Stimulated activated naive CD4-positive, alpha-beta T cell treated with Interleukin-2 at 50 U/mL for 16 hours (primary cell): ENCODE results near the gene KRTAP10-8.
"Not testable (repeated sequence)": the region's sequence is repeated elsewhere in the genome, so short reads cannot be mapped to it uniquely, and the experiment has no call there.

Experiments used
- DNase-seq: peaks from one replicate; lab custom pipeline; 2025; lab: John Stamatoyannopoulos, UW

Gene KRTAP10-8

DNA sequence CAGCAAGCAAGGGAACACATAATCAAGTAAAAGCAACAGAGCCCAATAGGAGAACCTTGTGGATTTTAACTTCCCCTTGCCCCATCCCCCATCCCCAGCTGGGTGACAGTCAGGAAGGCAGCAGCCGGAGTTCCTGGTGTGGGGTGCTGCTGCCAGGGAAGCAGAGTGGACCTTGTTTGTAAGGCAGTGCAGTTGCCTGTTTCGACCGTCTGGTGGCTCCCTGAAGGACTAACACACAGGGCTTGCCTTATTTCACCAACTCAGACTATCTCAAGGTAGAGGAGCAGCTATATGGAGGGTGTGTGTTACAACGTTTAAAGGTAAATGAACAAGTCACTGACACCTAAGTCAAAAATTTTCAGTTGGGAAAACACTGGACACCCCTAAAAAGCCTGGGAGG lies 6.6 kb downstream of the KRTAP10-8 start:
- DNase-seq, result no peak

DNA sequence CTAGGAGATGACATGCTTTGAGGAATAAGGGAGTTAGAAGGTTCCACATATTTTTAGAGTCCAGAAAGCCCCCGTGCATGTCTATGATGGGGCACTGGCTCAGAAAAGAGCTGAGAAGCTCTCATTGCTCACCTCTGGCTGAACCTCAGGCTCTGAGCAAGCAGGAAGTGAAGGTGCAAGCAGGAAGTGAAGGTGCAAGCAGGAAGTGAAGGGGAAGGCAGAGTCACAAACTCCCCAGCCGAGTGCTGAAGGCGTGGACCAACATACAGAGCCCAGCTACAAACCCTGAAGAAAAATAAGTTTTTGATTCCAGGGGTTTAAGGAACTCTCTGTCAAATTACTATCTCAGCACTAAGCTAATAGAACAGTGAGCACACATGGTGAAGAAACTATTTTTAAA lies 7.0 kb downstream of the KRTAP10-8 start:
- DNase-seq, result peak; percentile 55

DNA sequence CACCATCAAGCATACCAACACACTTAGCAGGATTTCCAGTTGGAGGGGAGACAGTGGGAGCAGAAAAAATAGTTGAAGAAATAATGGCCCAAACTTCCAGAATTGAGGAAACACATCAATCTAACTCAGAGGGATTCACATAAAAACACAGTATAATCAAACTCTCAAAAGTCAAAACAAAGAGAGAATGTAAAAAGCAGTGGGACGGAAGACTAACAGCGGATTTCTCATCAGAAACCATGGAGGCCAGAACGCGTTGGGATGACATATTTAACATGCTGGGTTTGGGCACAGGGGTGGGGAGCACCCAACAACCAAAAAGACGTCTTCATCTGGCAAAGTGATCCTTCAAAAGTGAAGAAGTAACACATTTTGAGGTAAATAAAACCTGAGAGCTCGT lies 8.0 kb downstream of the KRTAP10-8 start:
- DNase-seq, result no peak

DNA sequence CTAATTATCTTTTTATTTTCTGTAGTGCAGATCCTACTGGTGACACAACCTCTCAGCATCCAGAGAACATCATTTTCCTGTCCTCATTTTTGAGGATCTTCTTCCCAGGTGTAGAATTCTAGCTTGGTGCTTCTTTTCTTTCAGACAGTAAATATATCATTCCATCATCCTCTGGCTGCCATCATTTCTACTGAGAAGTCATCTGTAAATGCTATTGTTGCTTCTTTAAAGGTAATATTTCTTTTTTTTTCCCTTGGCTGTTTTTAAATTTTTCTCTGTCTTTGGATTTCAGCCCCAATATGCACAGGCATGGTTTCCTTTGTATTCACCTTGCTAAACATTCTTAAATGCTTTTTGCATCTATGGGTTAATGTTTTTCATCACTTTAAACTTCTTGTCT lies 11.7 kb downstream of the KRTAP10-8 start:
- DNase-seq, result no peak

DNA sequence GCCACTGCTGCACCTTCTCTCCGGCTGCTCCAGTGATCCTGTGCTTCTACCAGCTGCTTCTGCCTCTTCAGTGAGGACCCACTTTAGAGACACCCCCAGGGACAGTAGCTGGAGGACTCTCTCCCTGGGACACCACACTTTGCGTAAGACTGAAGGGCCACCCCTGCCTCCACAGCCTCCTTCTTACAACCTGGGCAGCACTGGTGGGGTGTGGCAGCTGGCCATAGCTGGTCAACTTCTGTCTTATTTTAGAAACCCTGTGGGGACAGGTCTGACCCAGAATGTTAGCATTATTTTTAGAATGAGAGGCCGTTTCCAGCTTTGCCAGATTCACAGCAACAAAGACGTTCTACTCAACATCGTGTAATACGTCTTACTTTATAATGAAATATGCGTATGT lies 13.9 kb downstream of the KRTAP10-8 start:
- no peak for DNase-seq

DNA sequence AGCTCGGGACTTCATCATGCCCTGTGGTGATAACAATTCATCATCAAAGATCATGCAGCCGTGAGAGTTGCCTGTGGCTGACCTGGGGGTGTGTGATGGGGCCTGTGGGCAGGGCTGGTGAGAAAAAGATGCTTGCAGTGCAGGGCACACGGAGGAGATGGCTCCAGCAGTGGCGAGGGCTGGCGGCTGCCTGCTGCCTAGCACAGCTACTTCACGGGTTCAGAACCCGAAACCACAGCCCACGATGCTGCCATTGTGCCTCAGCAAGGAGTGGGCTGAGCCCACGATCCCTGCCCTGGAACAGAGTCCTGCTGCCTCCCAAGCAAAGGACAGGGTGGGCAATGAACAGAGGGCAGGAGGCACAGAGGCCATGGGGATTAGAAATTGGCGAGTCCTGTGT lies 14.4 kb downstream of the KRTAP10-8 start:
- DNase-seq, result no peak

DNA sequence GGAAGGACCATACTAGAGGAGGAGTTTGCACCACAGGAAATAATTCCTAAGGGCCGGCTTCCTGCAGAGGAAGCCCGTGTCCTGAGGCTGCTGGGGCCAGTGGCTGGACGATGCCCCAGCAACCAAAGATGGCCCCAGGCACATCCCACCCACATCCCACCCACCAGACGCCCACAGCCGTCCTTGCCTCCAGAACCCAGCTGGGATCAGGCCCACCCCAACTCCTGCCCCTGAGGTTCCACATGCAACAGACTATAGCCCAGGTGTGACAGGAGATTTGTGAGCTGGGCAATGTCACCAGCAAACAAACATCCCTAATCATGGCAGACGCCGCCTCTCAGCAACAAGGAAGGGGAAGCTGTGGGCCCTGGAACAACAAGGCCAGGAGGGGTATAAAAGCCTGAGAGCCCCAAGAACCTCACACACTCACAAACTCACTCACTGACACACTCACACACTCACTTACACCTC lies 14.8 kb downstream of the KRTAP10-8 start, which contains the start of gene KRTAP10-9:
Gene KRTAP10-9 (plus strand): TSS at position 421 of the 471 bp plus-strand sequence. CDS start 79 bp downstream, outside the sequence.
- no peak for DNase-seq

DNA sequence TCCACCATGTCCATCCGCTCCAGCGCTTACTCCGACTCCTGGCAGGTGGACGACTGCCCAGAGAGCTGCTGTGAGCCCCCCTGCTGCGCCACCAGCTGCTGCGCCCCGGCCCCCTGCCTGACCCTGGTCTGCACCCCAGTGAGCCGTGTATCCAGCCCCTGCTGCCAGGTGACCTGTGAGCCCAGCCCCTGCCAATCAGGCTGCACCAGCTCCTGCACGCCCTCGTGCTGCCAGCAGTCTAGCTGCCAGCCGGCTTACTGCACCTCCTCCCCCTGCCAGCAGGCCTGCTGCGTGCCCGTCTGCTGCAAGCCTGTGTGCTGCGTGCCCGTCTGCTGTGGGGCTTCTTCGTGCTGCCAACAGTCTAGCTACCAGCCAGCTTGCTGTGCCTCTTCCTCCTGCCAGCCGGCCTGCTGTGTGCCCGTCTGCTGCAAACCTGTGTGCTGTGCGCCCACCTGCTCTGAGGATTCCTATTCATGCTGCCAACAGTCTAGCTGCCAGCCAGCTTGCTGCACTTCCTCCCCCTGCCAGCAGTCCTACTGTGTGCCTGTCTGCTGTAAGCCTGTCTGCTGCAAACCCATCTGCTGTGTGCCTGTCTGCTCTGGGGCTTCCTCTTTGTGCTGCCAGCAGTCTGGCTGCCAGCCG lies 15.4 kb downstream of the KRTAP10-8 start:
- DNase-seq, result not testable (repeated sequence)

DNA sequence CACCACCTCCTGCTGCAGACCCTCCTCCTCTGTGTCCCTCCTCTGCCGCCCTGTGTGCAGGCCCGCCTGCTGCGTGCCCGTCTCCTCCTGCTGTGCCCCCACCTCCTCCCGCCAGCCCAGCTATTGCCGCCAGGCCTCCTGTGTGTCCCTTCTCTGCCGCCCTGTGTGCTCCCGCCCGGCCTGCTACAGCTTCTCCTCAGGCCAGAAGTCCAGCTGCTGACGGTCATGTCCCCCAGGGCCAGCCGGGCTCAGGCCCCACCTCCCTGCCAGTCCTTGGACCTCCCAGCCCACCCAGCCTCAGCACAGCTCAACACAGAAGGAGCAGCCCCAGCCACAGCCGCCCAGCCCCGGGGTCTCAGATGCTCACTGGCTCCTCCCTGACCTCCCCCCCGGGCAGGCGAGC lies 16.0 kb downstream of the KRTAP10-8 start:
- not testable (repeated sequence) for DNase-seq

DNA sequence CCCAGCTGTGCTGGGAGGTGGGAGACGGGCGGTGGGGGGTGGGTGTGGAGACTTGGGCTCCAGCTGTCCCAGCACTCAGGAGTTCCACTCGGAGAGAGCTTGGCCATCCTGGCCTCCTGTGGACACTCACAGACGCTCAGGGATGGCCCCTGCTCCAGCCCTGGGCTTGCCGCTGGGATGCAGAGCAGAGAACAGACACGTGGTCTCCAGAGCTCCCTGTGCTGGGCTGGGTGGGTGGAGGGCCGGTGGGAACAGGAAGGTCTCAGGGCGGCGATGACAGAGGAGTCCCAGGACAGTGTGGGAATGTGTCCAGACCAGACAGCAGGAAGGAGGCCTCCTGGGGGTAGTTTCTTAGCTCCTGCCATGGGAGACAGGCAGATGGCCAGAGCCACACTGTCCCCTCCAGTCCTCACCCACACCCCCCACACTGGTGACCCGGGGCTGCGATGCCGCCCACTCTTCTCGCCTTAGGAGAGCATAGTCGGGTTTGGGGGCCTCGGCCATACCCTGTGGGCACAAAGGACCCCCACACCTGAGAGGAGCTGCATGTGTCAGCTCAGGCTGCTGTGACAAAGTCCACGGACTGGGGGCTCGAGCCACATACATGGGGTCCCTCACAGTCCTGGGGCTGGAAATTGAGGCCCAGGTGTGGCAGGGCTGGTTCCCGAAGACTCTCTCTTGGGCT lies 17.0 kb downstream of the KRTAP10-8 start:
- no peak for DNase-seq

DNA sequence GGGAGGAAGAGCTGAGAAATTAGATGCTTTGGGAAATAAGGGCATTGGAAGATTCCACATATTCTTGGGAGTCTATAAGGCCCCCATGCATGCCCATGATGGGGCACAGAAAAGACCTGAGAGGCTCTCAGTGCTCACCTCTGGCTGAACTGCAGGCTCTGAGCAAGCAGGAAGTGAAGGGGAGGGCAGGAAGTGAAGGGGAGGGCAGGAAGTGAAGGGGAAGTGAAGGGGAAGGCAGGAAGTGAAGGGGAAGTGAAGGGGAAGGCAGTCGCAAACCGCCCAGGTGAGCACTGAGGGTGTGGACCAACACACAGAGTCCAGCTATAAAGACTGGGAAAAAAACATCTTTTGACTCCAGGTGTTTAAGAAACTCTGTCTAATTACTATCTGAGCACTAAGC lies 18.6 kb downstream of the KRTAP10-8 start:
- no peak for DNase-seq

DNA sequence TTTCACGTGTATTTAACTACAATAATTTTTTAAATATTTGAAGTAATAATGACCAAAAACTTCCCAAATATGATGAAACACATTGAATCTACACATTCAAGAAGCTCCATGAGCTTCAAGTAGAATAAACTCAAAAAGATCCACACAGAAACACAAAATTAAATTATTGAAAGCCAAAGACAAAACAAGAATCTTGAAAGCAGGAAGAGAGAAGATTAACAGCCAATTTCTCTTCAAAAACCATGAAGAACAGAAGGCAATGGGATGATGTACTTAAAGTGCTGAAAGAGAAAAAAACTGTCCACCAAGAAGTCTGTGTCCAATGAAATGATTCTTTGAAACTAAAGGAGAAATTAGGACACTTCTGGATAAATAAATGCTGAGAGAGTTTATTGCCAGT lies 20.2 kb downstream of the KRTAP10-8 start:
- DNase-seq, result no peak

DNA sequence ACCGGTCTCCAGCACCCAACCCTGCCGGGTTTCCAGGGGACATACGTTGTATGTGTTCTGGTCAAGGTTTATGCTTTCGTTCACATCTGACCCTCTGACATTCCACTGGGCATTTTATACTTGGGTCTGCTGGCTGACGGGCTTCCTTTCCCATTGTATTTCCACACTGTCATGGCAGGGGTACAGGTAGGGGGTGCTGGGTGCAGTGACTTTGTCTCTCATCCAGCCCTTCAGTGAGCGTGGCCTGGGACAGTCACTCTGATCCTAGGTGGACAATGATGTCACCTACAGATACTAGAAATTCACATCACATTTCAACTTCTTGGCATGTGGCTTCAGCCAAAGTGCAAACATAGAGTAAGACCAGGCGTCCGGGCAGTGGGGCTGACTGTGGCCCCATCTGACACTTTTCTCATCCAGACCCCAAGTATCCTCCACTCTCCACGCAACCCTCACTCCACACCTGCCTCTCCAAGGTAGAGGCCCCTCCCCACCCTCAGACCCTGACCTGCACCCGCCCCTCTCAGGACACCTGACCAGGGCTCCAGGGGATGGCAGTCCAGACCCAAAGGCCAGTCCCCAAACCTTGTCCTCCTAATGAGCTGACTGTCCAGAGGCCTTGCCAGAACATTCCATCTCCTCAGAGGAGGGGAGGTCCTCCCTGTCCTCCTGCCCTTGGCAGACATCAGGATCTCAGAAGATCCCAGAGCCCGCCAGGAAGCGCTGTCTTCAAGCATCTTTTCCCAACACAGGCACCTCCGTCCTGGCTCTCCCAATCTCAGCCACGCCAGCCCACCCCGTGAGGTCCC lies 24.5 kb downstream of the KRTAP10-8 start:
- DNase-seq, result no peak

DNA sequence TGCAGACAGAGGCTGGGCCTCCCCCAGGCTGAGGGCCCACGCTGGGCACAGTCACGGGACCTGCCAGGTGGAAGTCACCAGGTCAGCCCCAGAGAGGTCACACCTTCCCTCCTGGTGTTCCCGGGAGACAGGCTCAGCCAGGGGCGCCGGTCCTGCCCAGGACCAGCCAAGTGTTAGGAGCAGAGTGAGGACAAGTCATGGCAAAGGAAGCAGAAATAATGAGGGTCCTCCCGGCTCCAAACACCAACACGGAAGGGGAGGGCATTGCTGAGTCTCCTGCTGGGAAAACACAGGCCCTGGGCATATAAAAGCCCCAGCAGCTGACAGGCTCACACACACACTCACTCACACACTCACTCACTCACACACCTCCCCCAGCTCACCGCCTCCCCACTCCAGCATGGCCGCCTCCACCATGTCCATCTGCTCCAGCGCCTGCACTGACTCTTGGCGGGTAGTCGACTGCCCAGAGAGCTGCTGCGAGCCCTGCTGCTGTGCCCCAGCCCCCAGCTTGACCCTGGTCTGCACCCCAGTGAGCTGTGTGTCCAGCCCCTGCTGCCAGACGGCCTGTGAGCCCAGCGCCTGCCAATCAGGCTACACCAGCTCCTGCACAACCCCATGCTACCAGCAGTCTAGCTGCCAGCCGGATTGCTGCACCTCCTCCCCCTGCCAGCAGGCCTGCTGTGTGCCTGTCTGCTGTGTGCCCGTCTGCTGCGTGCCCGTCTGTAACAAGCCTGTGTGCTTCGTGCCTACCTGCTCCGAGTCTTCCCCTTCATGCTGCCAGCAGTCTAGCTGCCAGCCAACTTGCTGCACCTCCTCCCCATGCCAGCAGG lies 25.4 kb downstream of the KRTAP10-8 start, which contains the start of gene KRTAP10-10:
Gene KRTAP10-10 (plus strand): TSS at position 339 of the 833 bp plus-strand sequence. CDS start 62 bp downstream, at position 401.
- no peak for DNase-seq

DNA sequence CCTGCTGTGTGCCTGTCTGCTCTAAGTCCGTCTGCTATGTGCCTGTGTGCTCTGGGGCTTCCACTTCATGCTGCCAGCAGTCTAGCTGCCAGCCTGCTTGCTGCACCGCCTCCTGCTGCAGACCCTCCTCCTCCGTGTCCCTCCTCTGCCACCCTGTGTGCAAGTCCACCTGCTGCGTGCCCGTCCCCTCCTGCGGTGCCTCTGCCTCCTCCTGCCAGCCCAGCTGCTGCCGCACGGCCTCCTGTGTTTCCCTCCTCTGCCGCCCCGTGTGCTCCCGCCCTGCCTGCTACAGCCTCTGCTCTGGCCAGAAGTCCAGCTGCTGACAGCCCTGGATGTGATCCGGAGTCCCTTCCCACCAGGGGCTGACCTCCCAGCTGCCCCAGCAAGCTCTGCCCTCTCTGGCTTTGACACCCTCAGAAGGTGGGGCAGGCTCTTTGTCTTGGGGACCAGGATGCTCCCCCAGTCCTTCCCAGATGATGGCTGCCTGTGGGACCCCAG lies 26.0 kb downstream of the KRTAP10-8 start:
- DNase-seq, result not testable (repeated sequence)

DNA sequence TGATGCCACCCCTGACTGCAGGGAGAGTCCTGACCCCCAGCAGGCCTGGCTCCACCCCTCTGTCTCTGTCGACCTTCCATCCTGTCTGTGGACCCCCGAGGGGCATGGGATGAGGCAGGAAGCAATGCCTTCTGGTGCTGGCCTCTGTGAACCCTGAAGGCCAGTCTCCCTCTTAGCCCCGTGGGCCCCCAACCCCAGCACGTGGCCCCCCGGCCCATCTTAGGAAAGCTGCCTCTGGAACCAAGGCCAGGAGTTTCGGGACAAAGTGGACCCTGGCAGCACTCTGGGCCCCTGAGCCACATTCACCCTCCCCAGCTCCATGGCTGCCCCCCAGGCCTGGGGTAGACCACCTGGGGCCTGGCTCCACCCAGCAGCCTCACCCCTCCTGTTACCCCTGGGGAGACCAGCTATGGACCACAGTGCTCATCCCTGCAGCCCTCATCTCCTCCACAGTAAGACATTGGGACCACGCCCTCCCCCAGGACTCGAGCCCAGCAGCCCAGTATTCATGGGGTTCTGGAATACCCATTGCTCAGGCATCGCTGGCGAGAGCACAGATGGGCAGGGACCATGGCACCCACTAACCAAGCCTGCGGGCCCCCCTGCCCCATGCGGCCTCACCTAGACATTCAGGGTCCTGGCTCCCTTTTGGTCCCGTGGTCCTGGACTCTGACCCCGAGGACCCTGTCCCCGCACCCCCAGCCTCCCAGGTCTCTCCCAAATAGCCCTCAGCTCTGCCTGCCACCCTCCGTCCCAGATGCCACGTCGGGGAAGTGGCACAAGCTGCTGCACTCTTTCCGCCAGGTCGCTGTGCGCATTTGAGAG lies 26.8 kb downstream of the KRTAP10-8 start:
- not testable (repeated sequence) for DNase-seq

DNA sequence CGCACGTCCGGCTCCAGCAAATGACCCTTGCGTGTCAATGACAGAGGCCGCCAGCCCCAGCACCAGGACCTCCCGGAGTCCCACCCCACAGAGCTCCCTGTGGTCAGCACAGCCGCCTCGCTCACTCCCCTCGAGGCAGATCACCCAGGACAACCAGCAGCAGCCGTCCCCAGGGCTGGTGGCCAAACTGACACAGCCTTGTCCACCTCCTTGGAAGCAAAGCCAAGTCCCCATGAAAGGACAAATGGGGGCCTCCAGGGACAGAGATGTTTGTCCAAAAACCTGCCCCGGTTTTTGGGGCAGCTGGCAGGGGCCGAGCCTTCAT lies 27.4 kb downstream of the KRTAP10-8 start:
- DNase-seq, result no peak

DNA sequence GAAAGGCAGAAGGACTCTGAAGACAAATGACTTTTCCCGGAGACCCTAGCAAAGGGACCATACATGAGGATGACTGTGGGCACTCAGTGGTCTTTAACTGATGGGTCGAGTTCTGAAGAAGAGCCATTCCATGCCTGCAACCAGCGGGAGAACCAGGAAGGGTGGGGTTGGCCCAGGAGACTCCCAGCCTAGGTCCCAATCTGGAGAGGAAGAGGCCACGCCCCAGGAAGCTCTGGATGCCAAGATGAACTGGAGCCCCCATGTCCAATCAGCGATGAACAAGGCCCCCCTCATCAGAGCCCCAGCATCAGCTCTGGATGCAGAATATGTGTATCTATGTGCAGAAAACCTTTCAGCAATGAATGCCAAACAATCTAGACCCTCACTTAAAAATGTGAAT lies 28.9 kb downstream of the KRTAP10-8 start:
- no peak for DNase-seq

DNA sequence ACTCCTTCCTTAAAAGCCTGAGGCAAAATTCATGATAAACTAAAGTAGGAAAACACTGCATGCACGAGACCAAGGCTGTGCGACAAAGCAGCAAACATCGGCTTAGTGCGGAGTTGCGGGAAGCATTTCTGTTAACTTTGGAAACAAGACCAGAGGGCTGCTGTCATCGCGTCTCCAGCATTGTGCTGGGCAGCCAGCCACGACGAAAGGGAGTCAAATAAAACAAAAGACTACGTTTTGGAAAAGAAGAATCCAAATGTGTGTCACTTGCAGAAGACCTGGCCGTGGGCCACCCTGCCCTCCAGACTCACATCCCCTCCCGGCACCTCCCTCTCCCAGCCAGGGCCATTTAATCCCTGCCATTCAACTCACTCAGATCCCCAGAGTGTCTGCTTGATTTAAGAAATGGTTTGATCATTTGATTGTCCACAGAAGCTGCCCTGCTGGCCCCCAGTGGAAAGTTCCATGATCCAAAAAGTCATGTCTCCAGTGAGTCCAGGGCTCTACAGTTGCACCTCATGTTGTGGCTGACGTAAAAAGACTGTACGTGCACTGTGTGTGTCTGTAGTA lies 31.9 kb downstream of the KRTAP10-8 start:
- no peak for DNase-seq

DNA sequence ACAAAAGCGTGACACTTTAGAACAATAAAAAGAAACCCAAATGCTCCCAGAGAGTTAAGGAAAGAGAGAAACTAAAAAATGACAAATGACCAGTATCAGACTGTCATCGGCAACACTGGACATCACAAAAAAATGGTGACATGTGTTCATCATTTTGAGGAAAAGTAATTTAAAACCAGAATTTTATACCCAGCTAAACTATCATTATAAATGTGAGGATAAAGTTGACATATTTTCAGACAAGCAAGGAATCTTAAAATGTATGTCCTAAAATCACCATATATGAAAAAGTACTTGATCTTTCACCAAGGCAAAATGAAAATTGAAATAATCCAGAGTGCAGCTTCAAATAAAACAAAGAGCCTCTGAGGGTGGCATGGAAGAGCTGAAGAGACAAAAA lies 33.0 kb downstream of the KRTAP10-8 start:
- DNase-seq, result no peak
